ENCODE results near the gene CTAG1B.
"Not testable (repeated sequence)": the region's sequence is repeated elsewhere in the genome, so short reads cannot be mapped to it uniquely, and the experiment has no call there.

Gene CTAG1B

GRCh38 chrX:154653048-154653401 is 33.9 kb upstream of the CTAG1B start:
- no peaks in the 10 kb centered on the region for H3K36me3 ChIP-seq (ENCODE audit: control insufficient read depth, insufficient read depth, low read length)
- no peak overlapping the region for H3K27ac ChIP-seq (ENCODE audit: low read depth, low read length)
- no peak overlapping the region for H3K4me3 ChIP-seq (ENCODE audit: low read depth, low read length)
- peaks cover 23% of the 10 kb centered on the region for H3K9me3 ChIP-seq (ENCODE audit: control insufficient read depth, insufficient read depth, low read length)
- no peaks in the 10 kb centered on the region for H3K27me3 ChIP-seq (ENCODE audit: control insufficient read depth, insufficient read depth, low read length)
- no peak overlapping the region for H3K9ac ChIP-seq (ENCODE audit: low read depth, low read length)
- no peaks in the 10 kb centered on the region for H3K4me1 ChIP-seq (ENCODE audit: control insufficient read depth, insufficient read depth, low read length)

- Histone ChIP-seq H3K4me1 (ENCODE audit: control insufficient read depth, insufficient read depth, low read length) (no peaks in the 10 kb centered on the region), H3K9ac (ENCODE audit: low read depth, low read length) (no peak overlapping the region), H3K27ac (ENCODE audit: low read depth, low read length) (no peak overlapping the region), H3K27me3 (ENCODE audit: control insufficient read depth, insufficient read depth, low read length) (no peaks in the 10 kb centered on the region), H3K9me3 (ENCODE audit: control insufficient read depth, insufficient read depth, low read length) (peaks cover 18% of the 10 kb centered on the region; the same call in 1 of the 2 replicates), H3K4me3 (ENCODE audit: low read depth, low read length) (no peak overlapping the region), H3K36me3 (ENCODE audit: control insufficient read depth, insufficient read depth, low read length) (no peaks in the 10 kb centered on the region)
These were observed 33.4 kb upstream of the CTAG1B start for GRCh38 chrX:154652311-154653047.

GRCh38 chrX:154650221-154650510 is 31.1 kb upstream of the CTAG1B start:
- H3K4me1 ChIP-seq (ENCODE audit: control insufficient read depth, insufficient read depth, low read length) = no peaks in the 10 kb centered on the region
- H3K36me3 ChIP-seq (ENCODE audit: control insufficient read depth, insufficient read depth, low read length) = no peaks in the 10 kb centered on the region
- no peak overlapping the region for H3K27ac ChIP-seq (ENCODE audit: low read depth, low read length)
- no peak overlapping the region for H3K4me3 ChIP-seq (ENCODE audit: low read depth, low read length)
- H3K9me3 ChIP-seq (ENCODE audit: control insufficient read depth, insufficient read depth, low read length) = peaks cover 17% of the 10 kb centered on the region; the same call in 1 of the 2 replicates
- no peak overlapping the region for H3K9ac ChIP-seq (ENCODE audit: low read depth, low read length)
- H3K27me3 ChIP-seq (ENCODE audit: control insufficient read depth, insufficient read depth, low read length) = no peaks in the 10 kb centered on the region

GRCh38 chrX:154649503-154650220 is 30.6 kb upstream of the CTAG1B start:
- Histone ChIP-seq H3K9ac (ENCODE audit: low read depth, low read length) (no peak overlapping the region), H3K27ac (ENCODE audit: low read depth, low read length) (no peak overlapping the region), H3K4me3 (ENCODE audit: low read depth, low read length) (no peak overlapping the region)

GRCh38 chrX:154648931-154649330 is 29.8 kb upstream of the CTAG1B start:
- Histone ChIP-seq H3K9me3 (ENCODE audit: control insufficient read depth, insufficient read depth, low read length) (peaks cover 10% of the 10 kb centered on the region; the same call in 1 of the 2 replicates), H3K27ac (ENCODE audit: low read depth, low read length) (no peak overlapping the region), H3K9ac (ENCODE audit: low read depth, low read length) (no peak overlapping the region), H3K4me3 (ENCODE audit: low read depth, low read length) (no peak overlapping the region), H3K36me3 (ENCODE audit: control insufficient read depth, insufficient read depth, low read length) (no peaks in the 10 kb centered on the region), H3K4me1 (ENCODE audit: control insufficient read depth, insufficient read depth, low read length) (no peaks in the 10 kb centered on the region), H3K27me3 (ENCODE audit: control insufficient read depth, insufficient read depth, low read length) (no peaks in the 10 kb centered on the region)

More at GRCh38 chrX:154649503-154650220, 30.6 kb upstream of the CTAG1B start:
- no peaks in the 10 kb centered on the region for H3K27me3 ChIP-seq (ENCODE audit: control insufficient read depth, insufficient read depth, low read length)
- peaks cover 14% of the 10 kb centered on the region; the same call in 1 of the 2 replicates for H3K9me3 ChIP-seq (ENCODE audit: control insufficient read depth, insufficient read depth, low read length)
- H3K4me1 ChIP-seq (ENCODE audit: control insufficient read depth, insufficient read depth, low read length) = no peaks in the 10 kb centered on the region
- H3K36me3 ChIP-seq (ENCODE audit: control insufficient read depth, insufficient read depth, low read length) = no peaks in the 10 kb centered on the region

- H3K9me3 ChIP-seq (ENCODE audit: control insufficient read depth, insufficient read depth, low read length); H3K4me1 ChIP-seq (ENCODE audit: control insufficient read depth, insufficient read depth, low read length); H3K4me3 ChIP-seq (ENCODE audit: low read depth, low read length); H3K27ac ChIP-seq (ENCODE audit: low read depth, low read length); H3K36me3 ChIP-seq (ENCODE audit: control insufficient read depth, insufficient read depth, low read length); H3K27me3 ChIP-seq (ENCODE audit: control insufficient read depth, insufficient read depth, low read length); H3K9ac ChIP-seq (ENCODE audit: low read depth, low read length): not testable (repeated sequence)
These were observed 26.8 kb upstream of the CTAG1B start for GRCh38 chrX:154645745-154646378.

- not testable (repeated sequence) for H3K27me3 ChIP-seq (ENCODE audit: control insufficient read depth, insufficient read depth, low read length); H3K36me3 ChIP-seq (ENCODE audit: control insufficient read depth, insufficient read depth, low read length); H3K27ac ChIP-seq (ENCODE audit: low read depth, low read length); H3K9ac ChIP-seq (ENCODE audit: low read depth, low read length); H3K4me3 ChIP-seq (ENCODE audit: low read depth, low read length); H3K9me3 ChIP-seq (ENCODE audit: control insufficient read depth, insufficient read depth, low read length); H3K4me1 ChIP-seq (ENCODE audit: control insufficient read depth, insufficient read depth, low read length)
These were observed 24.6 kb upstream of the CTAG1B start for GRCh38 chrX:154643708-154644107.

GRCh38 chrX:154641740-154642139 is 22.7 kb upstream of the CTAG1B start:
- H3K27ac ChIP-seq (ENCODE audit: low read depth, low read length); H3K36me3 ChIP-seq (ENCODE audit: control insufficient read depth, insufficient read depth, low read length); H3K4me3 ChIP-seq (ENCODE audit: low read depth, low read length); H3K9ac ChIP-seq (ENCODE audit: low read depth, low read length); H3K9me3 ChIP-seq (ENCODE audit: control insufficient read depth, insufficient read depth, low read length); H3K4me1 ChIP-seq (ENCODE audit: control insufficient read depth, insufficient read depth, low read length); H3K27me3 ChIP-seq (ENCODE audit: control insufficient read depth, insufficient read depth, low read length): not testable (repeated sequence)

- not testable (repeated sequence) for H3K9ac ChIP-seq (ENCODE audit: low read depth, low read length); H3K9me3 ChIP-seq (ENCODE audit: control insufficient read depth, insufficient read depth, low read length); H3K27me3 ChIP-seq (ENCODE audit: control insufficient read depth, insufficient read depth, low read length); H3K4me3 ChIP-seq (ENCODE audit: low read depth, low read length); H3K4me1 ChIP-seq (ENCODE audit: control insufficient read depth, insufficient read depth, low read length); H3K27ac ChIP-seq (ENCODE audit: low read depth, low read length); H3K36me3 ChIP-seq (ENCODE audit: control insufficient read depth, insufficient read depth, low read length)
These were observed 14.6 kb upstream of the CTAG1B start for GRCh38 chrX:154633661-154634060.

GRCh38 chrX:154630949-154631348 is 11.9 kb upstream of the CTAG1B start:
- not testable (repeated sequence) for H3K9me3 ChIP-seq (ENCODE audit: control insufficient read depth, insufficient read depth, low read length); H3K4me3 ChIP-seq (ENCODE audit: low read depth, low read length); H3K4me1 ChIP-seq (ENCODE audit: control insufficient read depth, insufficient read depth, low read length); H3K36me3 ChIP-seq (ENCODE audit: control insufficient read depth, insufficient read depth, low read length); H3K27me3 ChIP-seq (ENCODE audit: control insufficient read depth, insufficient read depth, low read length); H3K9ac ChIP-seq (ENCODE audit: low read depth, low read length); H3K27ac ChIP-seq (ENCODE audit: low read depth, low read length)

GRCh38 chrX:154628960-154629359 is 9.9 kb upstream of the CTAG1B start:
- H3K4me1 ChIP-seq (ENCODE audit: control insufficient read depth, insufficient read depth, low read length); H3K27ac ChIP-seq (ENCODE audit: low read depth, low read length); H3K36me3 ChIP-seq (ENCODE audit: control insufficient read depth, insufficient read depth, low read length); H3K9me3 ChIP-seq (ENCODE audit: control insufficient read depth, insufficient read depth, low read length); H3K27me3 ChIP-seq (ENCODE audit: control insufficient read depth, insufficient read depth, low read length); H3K9ac ChIP-seq (ENCODE audit: low read depth, low read length); H3K4me3 ChIP-seq (ENCODE audit: low read depth, low read length): not testable (repeated sequence)

Data from HUES48 (cell line).